Small intestine (tissue), 7 donors: Measurements from ENCODE around the gene FASTKD3. TPM values are rescaled to one million over a fixed set of nuclear protein-coding genes. Genes with fewer than 3 reads are reported as not detected.

Experiments
- DNase-seq, 2 donors: peaks; one replicate each; pipeline versions ENCODE4 v3.0.0 to v3.0.0-alpha.2; 2013
- FAIRE-seq: peaks from 2 replicates; lab custom pipeline; 2012; peaks lifted over from hg19 to GRCh38; lab: Jason Lieb, UNC
- H3K27ac ChIP-seq, 3 donors: one replicate each; pipeline ENCODE4 v1.5.1; 2013; ENCODE audit warnings: low read length in 2 of 3, mild to moderate bottlenecking in 2 of 3, control low read depth in 1 of 3, inconsistent platforms in 1 of 3, low read depth in 1 of 3, moderate library complexity in 1 of 3
- H3K27me3 ChIP-seq, 3 donors: one replicate each; pipeline ENCODE4 v1.6.1; 2013; ENCODE audit warnings: low read length in 3 of 3, inconsistent platforms in 1 of 3; ENCODE audit not compliant: control insufficient read depth in 3 of 3, insufficient read depth in 3 of 3
- H3K36me3 ChIP-seq, 3 donors: one replicate each; pipeline ENCODE4 v1.6.1; 2013; ENCODE audit warnings: low read length in 3 of 3, inconsistent platforms in 1 of 3, low read depth in 1 of 3, mild to moderate bottlenecking in 1 of 3, moderate library complexity in 1 of 3; ENCODE audit not compliant: control insufficient read depth in 3 of 3, insufficient read depth in 2 of 3
- H3K4me1 ChIP-seq, 3 donors: one replicate each; pipeline ENCODE4 v1.6.1; 2013; ENCODE audit warnings: low read length in 2 of 3, inconsistent platforms in 1 of 3, low read depth in 1 of 3, mild to moderate bottlenecking in 1 of 3, moderate library complexity in 1 of 3; ENCODE audit not compliant: control insufficient read depth in 3 of 3, insufficient read depth in 2 of 3
- H3K4me3 ChIP-seq, 3 donors: one replicate each; pipeline ENCODE4 v1.5.1; 2013; ENCODE audit warnings: low read length in 3 of 3, control low read depth in 1 of 3, inconsistent platforms in 1 of 3, low read depth in 1 of 3, mild to moderate bottlenecking in 1 of 3, moderate library complexity in 1 of 3
- H3K9me3 ChIP-seq, 2 donors: one replicate each; pipeline ENCODE4 v1.6.1; 2013; ENCODE audit warnings: low read depth in 1 of 2, low read length in 1 of 2; ENCODE audit not compliant: control insufficient read depth in 2 of 2, insufficient read depth in 1 of 2
- WGBS, 3 donors: extraction: QIAGEN DNeasy Blood & Tissue Kit; methylation state at CpG; one replicate each; pipeline ENCODE4 v1.1.7; 2013; 5-methylcytosine and 5-hydroxymethylcytosine counted together
- polyA plus RNA-seq, 4 donors: library from polyadenylated mRNA; stranded (reverse) in 3 of 4; unstranded in 1 of 4; fragments of 200-250 nt in 3 of 4; fragments of 120-200 nt in 1 of 4; gene quantifications; one replicate each; pipeline versions ENCODE4 v1.2.1 to v1.2.3, GENCODE V29; 2013
- donor health status: healthy with polysubstance abuse.
- donor health status: control.
- donor health status: control.
- donor health status: Bipolar disorder and iron deficiency.
- donor health status: healthy.

FASTKD3 gene
- polyA plus RNA-seq, 4 donors: 11.7 to 28.9 (median 17.9) TPM

- DNase-seq (peak; percentile 9 to 84), FAIRE-seq (no peak)
- WGBS, 3 donors: 2 to 4% (median 3%) methylated on average over 45 to 76 of the region's 76 CpGs
- Histone ChIP-seq H3K36me3 (no peaks in the 10 kb centered on the region), H3K27me3 (peaks cover 0 to 22% (median 3%) of the 10 kb centered on the region in 3 donors), H3K4me1 (no peaks in the 10 kb centered on the region), H3K27ac (no peak within 1 kb of the TSS), H3K9me3 (no peaks in the 10 kb centered on the region), H3K4me3 (peak within 1 kb of the TSS; percentile 20 to 53 (median 36))
Observed at GRCh38 chr5:7850395-7851239, 18.2 kb downstream of the FASTKD3 start, which contains the start of gene CFAP90. Gene CFAP90 (minus strand): TSS chr5:7851133. CDS start chr5:7851021, 112 bp downstream.

GRCh38 chr5:7849681-7850394 lies 19.0 kb downstream of the FASTKD3 start:
- H3K9me3 ChIP-seq: no peaks in the 10 kb centered on the region
- H3K4me1 ChIP-seq: no peaks in the 10 kb centered on the region
- H3K27me3 ChIP-seq: peaks cover 0 to 22% (median 3%) of the 10 kb centered on the region in 3 donors
- FAIRE-seq (no peak), DNase-seq (peak in 1 of 2 donors; percentile 46)
- H3K27ac ChIP-seq: no peak overlapping the region
- H3K4me3 ChIP-seq: peak overlapping the region in 2 of 3 donors; percentile 36 to 53
- 4 to 6% (median 5%) methylated on average over 36 to 44 of the region's 44 CpGs for WGBS, 3 donors
- no peaks in the 10 kb centered on the region for H3K36me3 ChIP-seq

- peaks cover 0 to 22% (median 5%) of the 10 kb centered on the region in 3 donors for H3K27me3 ChIP-seq
- H3K27ac ChIP-seq: no peak overlapping the region
- DNase-seq (no peak), FAIRE-seq (no peak)
- no peaks in the 10 kb centered on the region for H3K4me1 ChIP-seq
- H3K36me3 ChIP-seq: no peaks in the 10 kb centered on the region
- H3K4me3 ChIP-seq: no peak overlapping the region
- H3K9me3 ChIP-seq: no peaks in the 10 kb centered on the region
- WGBS, 3 donors: 69 to 74% (median 73%) methylated on average over 2 of the region's 2 CpGs
Observed at GRCh38 chr5:7848296-7848695, 20.5 kb downstream of the FASTKD3 start.

DNA sequence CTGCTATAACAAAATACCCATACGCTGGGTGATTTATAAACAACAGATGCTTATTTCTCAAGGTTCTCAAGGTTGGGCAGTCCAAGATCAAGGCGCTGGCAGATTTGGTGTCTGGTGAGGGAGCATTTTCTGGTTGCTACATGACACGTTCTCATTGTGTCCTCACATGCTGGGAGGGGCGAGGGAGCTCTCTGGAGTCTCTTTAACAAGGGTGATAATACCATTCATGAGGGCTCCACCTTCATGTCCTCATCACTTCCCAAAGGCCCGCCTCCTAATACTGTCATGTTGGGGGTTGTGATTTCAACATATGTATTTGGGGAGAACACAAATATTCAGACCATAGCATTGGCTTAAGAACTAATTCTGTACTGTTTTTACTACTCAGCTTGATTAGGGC lies 22.5 kb downstream of the FASTKD3 start:
- H3K27ac ChIP-seq: no peak overlapping the region
- FAIRE-seq: no peak

GRCh38 chr5:7845557-7845956 lies 23.3 kb downstream of the FASTKD3 start:
- Histone ChIP-seq H3K9me3 (no peaks in the 10 kb centered on the region), H3K4me3 (no peak overlapping the region), H3K36me3 (no peaks in the 10 kb centered on the region), H3K27me3 (peaks cover 0 to 19% (median 5%) of the 10 kb centered on the region in 3 donors), H3K27ac (no peak overlapping the region), H3K4me1 (no peaks in the 10 kb centered on the region)
- DNase-seq (no peak), FAIRE-seq (no peak)
- 84 to 96% (median 86%) methylated on average over 7 of the region's 7 CpGs for WGBS, 3 donors

More for the DNA sequence above, 22.5 kb downstream of the FASTKD3 start:
- DNase-seq: no peak
- no peaks in the 10 kb centered on the region for H3K4me1 ChIP-seq
- H3K4me3 ChIP-seq: no peak overlapping the region
- 83 to 87% (median 86%) methylated on average over 5 of the region's 5 CpGs for WGBS, 3 donors
- H3K9me3 ChIP-seq: no peaks in the 10 kb centered on the region
- no peaks in the 10 kb centered on the region for H3K36me3 ChIP-seq
- H3K27me3 ChIP-seq: peaks cover 0 to 19% (median 5%) of the 10 kb centered on the region in 3 donors

DNA sequence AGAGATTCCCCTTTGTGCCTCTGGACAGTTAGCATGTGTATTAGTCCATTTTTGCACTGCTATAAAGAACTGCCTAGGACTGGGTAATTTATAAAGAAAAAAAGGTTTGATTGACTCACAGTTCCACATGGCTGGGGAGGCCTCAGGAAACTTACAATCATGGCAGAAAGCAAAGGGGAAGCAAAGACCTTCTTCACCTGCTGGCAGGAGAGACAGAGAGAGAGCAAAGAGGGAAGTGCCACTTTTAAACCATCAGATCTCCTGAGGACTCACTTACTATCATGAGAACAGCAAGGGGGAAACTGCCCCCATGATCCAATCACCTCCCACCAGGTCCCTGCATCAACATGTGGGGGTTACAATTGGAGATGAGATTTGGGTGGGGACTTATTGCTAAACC lies 23.9 kb downstream of the FASTKD3 start:
- FAIRE-seq: no peak
- no peak for DNase-seq
- Histone ChIP-seq H3K27me3 (peaks cover 0 to 18% (median 5%) of the 10 kb centered on the region in 3 donors), H3K4me3 (no peak overlapping the region), H3K9me3 (no peaks in the 10 kb centered on the region), H3K36me3 (no peaks in the 10 kb centered on the region), H3K27ac (no peak overlapping the region), H3K4me1 (no peaks in the 10 kb centered on the region)

DNA sequence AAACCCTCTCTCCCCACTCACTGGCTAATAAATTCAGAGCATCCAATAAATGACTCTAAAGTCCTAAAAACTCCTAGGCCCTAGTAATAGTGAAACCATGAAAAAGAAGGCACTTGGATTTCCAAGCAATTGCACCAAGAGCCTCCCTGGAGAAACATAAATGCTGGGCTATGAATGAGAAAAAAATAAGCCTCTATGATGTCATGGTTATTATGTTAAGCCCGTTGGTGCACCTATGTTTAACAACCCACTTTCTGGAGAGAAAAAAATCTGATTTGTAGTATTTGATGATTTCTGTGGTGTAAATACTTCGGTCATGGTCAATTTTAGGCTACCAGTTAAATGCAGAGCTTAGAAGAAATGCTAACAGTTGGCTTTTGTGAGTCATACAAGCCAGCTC lies 26.3 kb downstream of the FASTKD3 start:
- Histone ChIP-seq H3K4me3 (no peak overlapping the region), H3K36me3 (no peaks in the 10 kb centered on the region), H3K4me1 (no peaks in the 10 kb centered on the region), H3K27ac (no peak overlapping the region), H3K9me3 (peaks cover 0 to 3% of the 10 kb centered on the region in 2 donors), H3K27me3 (peaks cover 0 to 5% (median under 1%) of the 10 kb centered on the region in 3 donors)
- no peak for DNase-seq
- WGBS, 3 donors: 54 to 67% (median 58%) methylated on average over 2 of the region's 2 CpGs
- FAIRE-seq: no peak

- no peaks in the 10 kb centered on the region for H3K36me3 ChIP-seq
- FAIRE-seq (no peak), DNase-seq (no peak)
- peaks cover 0 to 3% (median 0%) of the 10 kb centered on the region in 3 donors for H3K27me3 ChIP-seq
- 38 to 57% (median 52%) methylated on average over 3 of the region's 3 CpGs for WGBS, 3 donors
- peaks cover 0 to 3% of the 10 kb centered on the region in 2 donors for H3K9me3 ChIP-seq
- H3K4me1 ChIP-seq: no peaks in the 10 kb centered on the region
- H3K4me3 ChIP-seq: no peak overlapping the region
- H3K27ac ChIP-seq: no peak overlapping the region
Observed at GRCh38 chr5:7837403-7837802, 31.4 kb downstream of the FASTKD3 start.
